Stomach (tissue), 9 donors: ENCODE measurements around the gene PROSER3. TPM values are rescaled to one million over a fixed set of nuclear protein-coding genes. Genes with fewer than 3 reads are reported as not detected.

Experiments
- DNase-seq, 2 donors: peaks; one replicate each; pipeline versions ENCODE4 v3.0.0 to v3.0.0-alpha.2; 2013 to 2019
- H3K27ac ChIP-seq, 5 donors: fragments of 200-600 bp in 4 of 5; sonication (generic) in 4 of 5; one replicate each; pipeline ENCODE4 v1.5.1; 2013 to 2019; ENCODE audit warnings: mild to moderate bottlenecking in 1 of 5, moderate library complexity in 1 of 5
- H3K27me3 ChIP-seq, 3 donors: fragments of 200-600 bp; sonication (generic); one replicate each; pipeline ENCODE4 v1.5.1; 2017 to 2019; ENCODE audit warnings: mixed run types in 1 of 3
- H3K36me3 ChIP-seq, 4 donors: fragments of 200-600 bp; sonication (generic); 1 replicate in 3 of 4; 2 replicates in 1 of 4; pipeline ENCODE4 v1.5.1; 2016 to 2019
- H3K4me1 ChIP-seq, 4 donors: fragments of 200-600 bp; sonication (generic); one replicate each; pipeline ENCODE4 v1.5.1; 2016 to 2019
- H3K4me3 ChIP-seq, 4 donors: fragments of 200-600 bp; sonication (generic) in 3 of 4; one replicate each; pipeline ENCODE4 v1.5.1; 2016 to 2019; ENCODE audit warnings: mild to moderate bottlenecking in 1 of 4
- H3K9me3 ChIP-seq, 4 donors: fragments of 200-600 bp; sonication (generic); one replicate each; pipeline ENCODE4 v1.5.1; 2016 to 2019
- EP300 ChIP-seq: sonication (generic); formaldehyde crosslinking; IDR thresholded peaks from one replicate; pipeline ENCODE4 v1.6.1; 2017; ENCODE audit warnings: antibody characterized with exemption
- POLR2A ChIP-seq, 4 donors: fragments of 450-650 bp; IDR thresholded peaks; one replicate each; pipeline ENCODE4 v1.6.1; 2016; ENCODE audit warnings: antibody characterized with exemption in 4 of 4, control low read depth in 2 of 4, mild to moderate bottlenecking in 1 of 4, moderate library complexity in 1 of 4
- POLR2AphosphoS5 ChIP-seq, 3 donors: sonication (generic); formaldehyde crosslinking; IDR thresholded peaks; one replicate each; pipeline ENCODE4 v1.6.1; 2016; ENCODE audit warnings: antibody characterized with exemption in 3 of 3
- whole genome bisulfite sequencing, 5 donors: extraction: QIAGEN DNeasy Blood & Tissue Kit in 3 of 5; methylation state at CpG; one replicate each; pipeline versions ENCODE4 v1.1.5 to v1.1.7; 2013 to 2018; 5-methylcytosine and 5-hydroxymethylcytosine counted together
- intact Hi-C: fragments of 100-400 bp; cut with DNase I; formaldehyde crosslinking; loops from one replicate; pipeline ENCODE4 v1.15.1; 2023; ENCODE audit warnings: low total_unique reads
- polyA plus RNA-seq, 3 donors: library from polyadenylated mRNA; stranded (reverse); fragments of 200-250 nt; gene quantifications; one replicate each; pipeline ENCODE4 v1.2.3, GENCODE V29; 2013
- total RNA-seq, 5 donors: library from RNA; depleted of rRNA; stranded (reverse); fragments of >200 nt; gene quantifications; one replicate each; pipeline versions ENCODE4 v1.1.0 to v1.2.3, GENCODE V29; 2014 to 2016
- TF ChIP-seq, protein P1 (sequence below), 7 experiments: fragments of 450-650 bp in 4 of 7; fragments of 200-600 bp in 3 of 7; sonication (generic) in 3 of 7; IDR thresholded peaks; one replicate each; pipeline ENCODE4 v1.5.1; 2016 to 2019; ENCODE audit warnings: antibody characterized with exemption in 7 of 7, control low read depth in 2 of 7, mild to moderate bottlenecking in 1 of 7
- donor health status: healthy with polysubstance abuse.
- donor health status: Bipolar disorder and iron deficiency.
- donor health status: healthy.

The PROSER3 gene
- total and polyA plus RNA-seq, 8 donors = 3.6 to 61.3 (median 10.5) TPM

DNA sequence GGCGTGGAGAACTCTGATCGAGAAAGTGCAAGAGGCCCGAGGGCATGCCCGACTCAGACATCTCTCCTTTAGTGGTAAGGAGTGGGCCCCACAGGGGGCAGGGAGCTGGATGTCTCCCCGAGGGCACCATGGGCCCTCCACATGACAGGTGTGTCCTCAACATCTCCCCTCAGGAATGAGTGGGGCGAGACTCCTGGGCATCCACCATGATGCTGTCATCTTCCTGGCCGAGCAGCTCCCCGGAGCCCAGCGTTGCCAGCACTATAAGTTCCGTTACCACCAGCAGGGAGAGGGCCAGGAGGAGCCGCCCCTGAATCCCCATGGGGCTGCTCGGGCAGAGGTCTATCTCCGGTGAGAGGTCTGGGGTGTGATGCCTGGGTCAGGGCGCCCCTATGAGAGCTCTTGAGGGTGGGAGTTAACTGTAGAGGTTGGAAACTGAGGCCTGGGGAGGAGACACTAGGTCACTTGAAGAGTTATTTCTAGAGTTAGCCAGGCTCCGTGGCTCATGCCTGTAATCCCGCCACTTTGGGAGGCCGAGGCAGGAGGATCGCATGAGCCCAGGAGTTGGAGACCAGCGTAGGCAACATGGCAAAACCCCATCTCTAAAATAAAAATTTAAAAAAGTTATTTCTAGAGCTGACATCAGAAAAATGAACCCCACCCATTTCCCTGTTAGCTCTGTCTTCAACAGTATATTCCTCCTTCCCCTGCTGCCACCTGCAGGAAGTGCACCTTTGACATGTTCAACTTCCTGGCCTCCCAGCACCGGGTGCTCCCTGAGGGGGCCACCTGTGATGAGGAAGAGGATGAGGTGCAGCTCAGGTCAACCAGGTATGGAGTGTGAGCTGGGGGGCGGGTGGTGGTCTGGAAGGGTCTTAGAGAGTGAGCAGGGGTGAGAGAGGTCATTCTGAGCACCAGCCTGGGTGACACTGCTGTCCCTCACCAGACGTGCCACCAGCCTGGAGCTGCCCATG, 20.8 kb upstream of the PROSER3 start:
- Histone ChIP-seq H3K27ac (no peak overlapping the region), H3K36me3 (peaks cover 42 to 74% (median 71%) of the 10 kb centered on the region in 4 donors), H3K4me1 (peaks cover 14 to 27% (median 24%) of the 10 kb centered on the region in 4 donors), H3K4me3 (no peak overlapping the region), H3K27me3 (no peaks in the 10 kb centered on the region), H3K9me3 (no peaks in the 10 kb centered on the region)
- DNase-seq = no peak
- intact Hi-C loops = no loop called here
- 86 to 92% (median 88%) methylated on average over 21 to 22 of the region's 22 CpGs for WGBS, 5 donors
- TF ChIP-seq POLR2A (IDR thresholded peaks at IDR 0.05) (no peak), EP300 (no peak)
- TF ChIP-seq, protein P1, sequence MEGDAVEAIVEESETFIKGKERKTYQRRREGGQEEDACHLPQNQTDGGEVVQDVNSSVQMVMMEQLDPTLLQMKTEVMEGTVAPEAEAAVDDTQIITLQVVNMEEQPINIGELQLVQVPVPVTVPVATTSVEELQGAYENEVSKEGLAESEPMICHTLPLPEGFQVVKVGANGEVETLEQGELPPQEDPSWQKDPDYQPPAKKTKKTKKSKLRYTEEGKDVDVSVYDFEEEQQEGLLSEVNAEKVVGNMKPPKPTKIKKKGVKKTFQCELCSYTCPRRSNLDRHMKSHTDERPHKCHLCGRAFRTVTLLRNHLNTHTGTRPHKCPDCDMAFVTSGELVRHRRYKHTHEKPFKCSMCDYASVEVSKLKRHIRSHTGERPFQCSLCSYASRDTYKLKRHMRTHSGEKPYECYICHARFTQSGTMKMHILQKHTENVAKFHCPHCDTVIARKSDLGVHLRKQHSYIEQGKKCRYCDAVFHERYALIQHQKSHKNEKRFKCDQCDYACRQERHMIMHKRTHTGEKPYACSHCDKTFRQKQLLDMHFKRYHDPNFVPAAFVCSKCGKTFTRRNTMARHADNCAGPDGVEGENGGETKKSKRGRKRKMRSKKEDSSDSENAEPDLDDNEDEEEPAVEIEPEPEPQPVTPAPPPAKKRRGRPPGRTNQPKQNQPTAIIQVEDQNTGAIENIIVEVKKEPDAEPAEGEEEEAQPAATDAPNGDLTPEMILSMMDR (IDR thresholded peaks at IDR 0.05) = peak in 1 of 7 experiments; percentile 18

DNA sequence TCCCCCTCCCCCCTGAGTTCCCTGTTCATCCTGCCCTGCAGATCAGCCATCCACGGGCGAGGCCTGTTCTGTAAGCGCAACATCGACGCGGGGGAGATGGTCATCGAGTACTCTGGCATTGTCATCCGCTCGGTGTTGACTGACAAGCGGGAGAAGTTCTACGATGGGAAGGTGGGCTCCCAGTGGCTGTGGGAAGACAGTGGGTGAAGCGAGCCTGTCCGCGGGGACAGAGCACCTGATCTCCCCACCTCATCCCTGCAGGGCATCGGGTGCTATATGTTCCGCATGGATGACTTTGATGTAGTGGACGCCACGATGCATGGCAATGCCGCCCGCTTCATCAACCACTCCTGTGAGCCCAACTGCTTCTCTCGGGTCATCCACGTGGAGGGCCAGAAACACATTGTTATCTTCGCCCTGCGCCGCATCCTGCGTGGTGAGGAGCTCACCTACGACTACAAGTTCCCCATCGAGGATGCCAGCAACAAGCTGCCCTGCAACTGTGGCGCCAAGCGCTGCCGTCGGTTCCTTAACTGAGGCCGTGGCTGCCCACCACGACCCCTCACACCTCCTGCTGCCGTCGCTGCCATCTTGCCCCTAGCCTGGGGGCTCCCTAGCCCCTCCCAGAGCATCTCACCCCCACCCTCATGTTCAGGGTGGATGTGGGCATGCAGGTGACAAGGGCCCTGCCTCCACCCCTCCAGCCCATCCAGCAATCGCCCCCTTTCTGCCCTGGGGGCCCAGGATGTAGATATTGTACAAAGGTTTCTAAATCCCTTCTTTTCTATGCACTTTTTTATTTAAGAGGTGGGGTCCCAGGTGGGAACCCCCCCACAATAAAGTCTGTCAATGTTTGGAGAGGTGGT, 19.7 kb upstream of the PROSER3 start:
- H3K9me3 ChIP-seq = no peaks in the 10 kb centered on the region
- intact Hi-C loops = no loop called here
- peak overlapping the region in 1 of 5 donors; percentile 56 for H3K27ac ChIP-seq
- H3K36me3 ChIP-seq = peaks cover 35 to 70% (median 67%) of the 10 kb centered on the region in 4 donors
- DNase-seq = no peak
- no peak overlapping the region for H3K4me3 ChIP-seq
- TF ChIP-seq POLR2AphosphoS5 (IDR thresholded peaks at IDR 0.05) (no peak), EP300 (no peak), POLR2A (IDR thresholded peaks at IDR 0.05) (no peak)
- TF ChIP-seq, protein P1 (IDR thresholded peaks at IDR 0.05) = no peak
- H3K4me1 ChIP-seq = peaks cover 14 to 36% (median 24%) of the 10 kb centered on the region in 4 donors
- H3K27me3 ChIP-seq = no peaks in the 10 kb centered on the region
- 88 to 93% (median 92%) methylated on average over 19 to 37 of the region's 37 CpGs for WGBS, 5 donors

DNA sequence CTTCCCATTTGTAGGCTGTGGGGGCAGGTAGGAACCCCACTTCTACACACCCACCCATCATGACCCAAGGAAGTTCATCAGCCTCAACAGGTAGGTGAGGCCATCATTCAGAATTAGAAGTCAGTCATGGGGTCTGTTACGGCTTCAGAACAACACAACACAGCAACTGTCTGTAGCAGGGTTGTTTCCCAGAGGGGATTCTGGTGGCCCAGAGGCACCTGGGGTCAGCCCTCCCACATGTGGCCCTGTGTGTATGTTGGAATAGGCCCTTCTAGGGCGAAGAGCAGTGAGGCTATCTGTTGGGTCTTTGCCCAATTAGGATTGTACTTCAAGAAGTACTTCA, 19.1 kb upstream of the PROSER3 start:
- Histone ChIP-seq H3K27me3 (no peaks in the 10 kb centered on the region), H3K4me3 (no peak overlapping the region), H3K27ac (peak overlapping the region in 2 of 5 donors; percentile 56 to 93), H3K4me1 (peaks cover 15 to 41% (median 25%) of the 10 kb centered on the region in 4 donors), H3K36me3 (peaks cover 35 to 64% (median 62%) of the 10 kb centered on the region in 4 donors), H3K9me3 (no peaks in the 10 kb centered on the region)
- TF ChIP-seq EP300 (no peak), POLR2AphosphoS5 (IDR thresholded peaks at IDR 0.05) (no peak), POLR2A (IDR thresholded peaks at IDR 0.05) (no peak)
- TF ChIP-seq, protein P1 (IDR thresholded peaks at IDR 0.05) = no peak
- intact Hi-C loops = no loop called here
- WGBS, 5 donors = 59 to 84% (median 75%) methylated on average over 2 of the region's 2 CpGs
- no peak for DNase-seq
